Thyroid gland (tissue), 4 donors: ENCODE measurements around the gene SHISA5.

ENCODE experiments used
- CTCF ChIP-seq, 6 experiments: fragments of 200-600 bp in 3 of 6; fragments of 450-650 bp in 3 of 6; sonication (generic) in 3 of 6; IDR thresholded peaks; one replicate each; pipeline ENCODE4 v1.5.1; 2016 to 2019; ENCODE audit warnings: antibody characterized with exemption in 6 of 6, mild to moderate bottlenecking in 2 of 6, inconsistent platforms in 1 of 6, moderate library complexity in 1 of 6
- POLR2A ChIP-seq, 2 donors: fragments of 450-650 bp; IDR thresholded peaks; one replicate each; pipeline ENCODE4 v1.6.1; 2017; ENCODE audit warnings: antibody characterized with exemption in 2 of 2, mild to moderate bottlenecking in 2 of 2, moderate library complexity in 1 of 2

GRCh38 chr3:48423241-48423882, 80.6 kb downstream of the SHISA5 start:
- no peak for TF ChIP-seq CTCF (IDR thresholded peaks at IDR 0.05)
- TF ChIP-seq POLR2A (IDR thresholded peaks at IDR 0.05), result no peak
